HT1080 (cell line): ENCODE results near the gene COLEC11. TPM values are rescaled to one million over a fixed set of nuclear protein-coding genes. Genes with fewer than 3 reads are reported as not detected.

Source experiments
- small RNA-seq: library from RNA; depleted of rRNA; stranded (forward); fragments of <200 nt; gene quantifications from one replicate; pipeline ENCODE3, GENCODE V24; 2014
- total RNA-seq: library from RNA; depleted of rRNA; stranded (reverse); fragments of >200 nt; shearing (Covaris generic); gene quantifications from 2 replicates; pipeline ENCODE4 v1.2.3, GENCODE V29; 2014; rRNA removed

The COLEC11 gene
- total RNA-seq, 1 experiment from 2014 or later: 0.72 TPM

Small RNA genes lying within 50 kb of the gene (small RNA-seq; reads per million reads assigned to genes)
- gene TMSB4XP2: not detected

Other genes with a start within 250 kb of the COLEC11 start
- gene EIPR1, start 217.3 kb upstream of the COLEC11 start, total RNA-seq: 71.2 and 75.5 TPM in 2 replicates
- 63.2 and 74.4 TPM in 2 replicates for gene TRAPPC12, start 215.4 kb upstream of the COLEC11 start, total RNA-seq
- 98.8 and 106 TPM in 2 replicates for gene ADI1, start 75.6 kb upstream of the COLEC11 start, total RNA-seq
- gene RNASEH1, start 36.8 kb upstream of the COLEC11 start, total RNA-seq: 56.7 and 60.7 TPM in 2 replicates
- gene RPS7, start 19.9 kb upstream of the COLEC11 start, total RNA-seq: 2,795 and 3,239 TPM in 2 replicates
- not detected in 2 replicates for gene ALLC, start 63.1 kb downstream of the COLEC11 start, total RNA-seq
- gene DCDC2C, start 108.5 kb downstream of the COLEC11 start, total RNA-seq: 0.33 and 1.1 TPM in 2 replicates